ENCODE results near the gene URB1. TPM values are rescaled to one million over a fixed set of nuclear protein-coding genes. Genes with fewer than 3 reads are reported as not detected.

The URB1 gene
- polyA plus RNA-seq, 2 of the 4 experiments (the other 2 are of a cell fraction) = 8.7 to 10.1 TPM

DNA sequence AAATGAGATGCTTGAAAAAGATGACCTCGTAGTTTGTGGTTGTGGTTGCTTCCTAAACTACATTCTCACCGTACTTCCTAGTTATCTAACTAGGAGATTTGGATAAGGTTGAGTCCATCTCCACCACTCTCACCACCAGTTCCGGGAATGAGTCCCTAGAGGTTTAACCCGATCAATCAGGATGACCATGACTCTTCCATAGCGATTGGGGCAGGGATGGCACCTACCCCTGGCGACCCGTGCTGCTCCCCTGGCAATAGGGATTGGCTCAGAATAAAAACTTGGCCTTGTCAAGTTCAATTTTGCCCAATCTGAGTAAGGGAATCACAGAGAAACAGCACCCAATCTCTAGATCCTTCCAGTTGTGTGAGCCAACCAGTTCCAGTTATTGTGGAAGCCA lies 111.3 kb downstream of the URB1 start:
- Histone ChIP-seq H3K9me3 (no peaks in the 10 kb centered on the region), H3K27ac (no peak overlapping the region), H3K4me2 (no peak overlapping the region), H3K4me1 (0 out of 3 replicates have a peak, but pooled peaks cover 14% of the 10 kb centered on the region), H3K4me3 (no peak overlapping the region)
- ChIA-PET POLR2A (no interaction called here), CTCF (no interaction called here)
- no peak for ATAC-seq
- WGBS (ENCODE audit: missing lambda C conversion rate) = 90% methylated on average over 7 of the region's 7 CpGs
- FAIRE-seq = no peak
- DNase-seq (ENCODE audit: low read depth in 1 of 2, low spot score in 1 of 2) = no peak
- no peak for TF ChIP-seq NR3C1 (IDR thresholded peaks at IDR 0.05)
- no peak for TF ChIP-seq RNF2 (IDR thresholded peaks at IDR 0.05; ENCODE audit: borderline replicate concordance, low read depth)
- no peak for TF ChIP-seq SMC3 (IDR thresholded peaks at IDR 0.05)
- TF ChIP-seq ZSCAN20 (CRISPR knock-in tag; IDR thresholded peaks at IDR 0.05) = no peak
- TF ChIP-seq POLR2A (IDR thresholded peaks at IDR 0.05; ENCODE audit: low read length) = no peak

DNA sequence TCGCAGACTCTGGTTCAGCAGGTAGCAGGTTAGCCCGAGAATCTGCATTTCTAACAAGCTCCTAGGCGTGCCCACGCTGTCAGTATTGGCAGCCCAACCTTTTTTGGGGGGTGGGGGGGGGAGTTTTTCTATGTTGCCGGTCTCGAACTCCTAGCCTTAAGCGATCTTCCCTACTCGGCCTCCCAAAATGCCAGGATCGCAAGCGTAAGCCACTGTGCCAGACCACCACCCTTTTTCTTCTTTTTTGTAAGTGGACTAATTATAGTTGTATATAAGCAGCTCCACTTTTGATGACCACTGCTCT lies 113.5 kb downstream of the URB1 start:
- ATAC-seq = no peak
- 47% methylated on average over 7 of the region's 10 CpGs for WGBS (ENCODE audit: missing lambda C conversion rate)

GRCh38 chr21:32278518-32279376 lies 114.1 kb downstream of the URB1 start, which contains the start of gene MIS18A:
Gene MIS18A, minus strand, starts transcription at chr21:32279049. Its CDS starts 35 bp downstream, at chr21:32279014.
- Histone ChIP-seq H3K9me3 (no peaks in the 10 kb centered on the region), H3K27ac (peak within 1 kb of the TSS; percentile 69 to 92), H3K4me2 (peak within 1 kb of the TSS; percentile 96), H3K4me3 (peak within 1 kb of the TSS; percentile 78), H3K4me1 (0 out of 3 replicates have a peak, but pooled peaks cover 14% of the 10 kb centered on the region)
- no peak for TF ChIP-seq ZC3H11A (IDR thresholded peaks at IDR 0.05)
- TF ChIP-seq, protein P1, sequence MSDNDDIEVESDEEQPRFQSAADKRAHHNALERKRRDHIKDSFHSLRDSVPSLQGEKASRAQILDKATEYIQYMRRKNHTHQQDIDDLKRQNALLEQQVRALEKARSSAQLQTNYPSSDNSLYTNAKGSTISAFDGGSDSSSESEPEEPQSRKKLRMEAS (IDR thresholded peaks at IDR 0.05) = peak; percentile 60
- TF ChIP-seq, protein P2, sequence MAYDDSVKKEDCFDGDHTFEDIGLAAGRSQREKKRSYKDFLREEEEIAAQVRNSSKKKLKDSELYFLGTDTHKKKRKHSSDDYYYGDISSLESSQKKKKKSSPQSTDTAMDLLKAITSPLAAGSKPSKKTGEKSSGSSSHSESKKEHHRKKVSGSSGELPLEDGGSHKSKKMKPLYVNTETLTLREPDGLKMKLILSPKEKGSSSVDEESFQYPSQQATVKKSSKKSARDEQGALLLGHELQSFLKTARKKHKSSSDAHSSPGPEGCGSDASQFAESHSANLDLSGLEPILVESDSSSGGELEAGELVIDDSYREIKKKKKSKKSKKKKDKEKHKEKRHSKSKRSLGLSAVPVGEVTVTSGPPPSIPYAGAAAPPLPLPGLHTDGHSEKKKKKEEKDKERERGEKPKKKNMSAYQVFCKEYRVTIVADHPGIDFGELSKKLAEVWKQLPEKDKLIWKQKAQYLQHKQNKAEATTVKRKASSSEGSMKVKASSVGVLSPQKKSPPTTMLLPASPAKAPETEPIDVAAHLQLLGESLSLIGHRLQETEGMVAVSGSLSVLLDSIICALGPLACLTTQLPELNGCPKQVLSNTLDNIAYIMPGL (CRISPR knock-in tag; IDR thresholded peaks at IDR 0.05; ENCODE audit: borderline replicate concordance) = no peak
- TF ChIP-seq GATA3 (IDR thresholded peaks at IDR 0.05; ENCODE audit: borderline replicate concordance) = no peak
- TF ChIP-seq E2F6 (IDR thresholded peaks at IDR 0.05; ENCODE audit: borderline replicate concordance, low read depth) = no peak
- TF ChIP-seq, protein P3, sequence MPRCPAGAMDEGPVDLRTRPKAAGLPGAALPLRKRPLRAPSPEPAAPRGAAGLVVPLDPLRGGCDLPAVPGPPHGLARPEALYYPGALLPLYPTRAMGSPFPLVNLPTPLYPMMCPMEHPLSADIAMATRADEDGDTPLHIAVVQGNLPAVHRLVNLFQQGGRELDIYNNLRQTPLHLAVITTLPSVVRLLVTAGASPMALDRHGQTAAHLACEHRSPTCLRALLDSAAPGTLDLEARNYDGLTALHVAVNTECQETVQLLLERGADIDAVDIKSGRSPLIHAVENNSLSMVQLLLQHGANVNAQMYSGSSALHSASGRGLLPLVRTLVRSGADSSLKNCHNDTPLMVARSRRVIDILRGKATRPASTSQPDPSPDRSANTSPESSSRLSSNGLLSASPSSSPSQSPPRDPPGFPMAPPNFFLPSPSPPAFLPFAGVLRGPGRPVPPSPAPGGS (IDR thresholded peaks at IDR 0.05) = 0 out of 3 replicates have a peak, but pooled peaks have one; percentile 41
- TF ChIP-seq CBX8 (IDR thresholded peaks at IDR 0.05) = no peak
- TF ChIP-seq, protein P4, sequence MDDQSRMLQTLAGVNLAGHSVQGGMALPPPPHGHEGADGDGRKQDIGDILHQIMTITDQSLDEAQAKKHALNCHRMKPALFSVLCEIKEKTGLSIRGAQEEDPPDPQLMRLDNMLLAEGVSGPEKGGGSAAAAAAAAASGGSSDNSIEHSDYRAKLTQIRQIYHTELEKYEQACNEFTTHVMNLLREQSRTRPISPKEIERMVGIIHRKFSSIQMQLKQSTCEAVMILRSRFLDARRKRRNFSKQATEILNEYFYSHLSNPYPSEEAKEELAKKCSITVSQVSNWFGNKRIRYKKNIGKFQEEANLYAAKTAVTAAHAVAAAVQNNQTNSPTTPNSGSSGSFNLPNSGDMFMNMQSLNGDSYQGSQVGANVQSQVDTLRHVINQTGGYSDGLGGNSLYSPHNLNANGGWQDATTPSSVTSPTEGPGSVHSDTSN (IDR thresholded peaks at IDR 0.05) = peak; percentile 44; the same call in 1 of the 2 replicates
- TF ChIP-seq KDM5A (IDR thresholded peaks at IDR 0.05) = peak; percentile 88
- no peak for TF ChIP-seq ZFP36 (IDR thresholded peaks at IDR 0.05; ENCODE audit: borderline replicate concordance, partially characterized antibody)
- no peak for TF ChIP-seq EHMT2 (IDR thresholded peaks at IDR 0.05; ENCODE audit: low read depth)
- no peak for TF ChIP-seq SMC3 (IDR thresholded peaks at IDR 0.05)
- TF ChIP-seq POLR2A (IDR thresholded peaks at IDR 0.05; ENCODE audit: low read length) = peak; percentile 53
- TF ChIP-seq JUN (IDR thresholded peaks at IDR 0.05) = peak; percentile 40 to 80; a peak in 3 of 5 replicates
- TF ChIP-seq MAFK (IDR thresholded peaks at IDR 0.05; ENCODE audit: partially characterized antibody) = peak; percentile 71
- peak; percentile 73; the same call in 1 of the 2 replicates for TF ChIP-seq HDAC2 (IDR thresholded peaks at IDR 0.05)
- 0 out of 2 replicates have a peak, but pooled peaks have one; percentile 61 for TF ChIP-seq POLR2AphosphoS2 (conservative IDR thresholded peaks at IDR 0.05; ENCODE audit: low read length)
- no peak for TF ChIP-seq EHF (CRISPR knock-in tag; IDR thresholded peaks at IDR 0.05)
- 3% methylated on average over 12 of the region's 69 CpGs for WGBS (ENCODE audit: missing lambda C conversion rate)
- FAIRE-seq (no peak), ATAC-seq (peak; percentile 97 to 98), DNase-seq (ENCODE audit: low read depth in 1 of 2, low spot score in 1 of 2) (peak; percentile 62 to 90)
- ChIA-PET CTCF (interaction anchor here (1.6 kb wide), 1 partner anchor 13 kb away, joined by 3 read pairs; no protein-coding TSS in a partner anchor), POLR2A (no interaction called here)

More for the DNA sequence above, 113.5 kb downstream of the URB1 start:
- CTCF ChIA-PET = interaction anchor here (1.6 kb wide), 1 partner anchor 12 kb away, joined by 3 read pairs; no protein-coding TSS in a partner anchor
- Histone ChIP-seq H3K4me2 (peak overlapping the region; percentile 92), H3K4me3 (peak overlapping the region; percentile 78), H3K4me1 (0 out of 3 replicates have a peak, but pooled peaks cover 14% of the 10 kb centered on the region), H3K9me3 (no peaks in the 10 kb centered on the region), H3K27ac (peak overlapping the region; percentile 62 to 92)
- TF ChIP-seq KDM1A (IDR thresholded peaks at IDR 0.05; ENCODE audit: low read depth) (no peak), ZSCAN20 (CRISPR knock-in tag; IDR thresholded peaks at IDR 0.05) (no peak), BHLHE40 (IDR thresholded peaks at IDR 0.05; ENCODE audit: low read depth, low read length) (no peak), MAFK (IDR thresholded peaks at IDR 0.05; ENCODE audit: partially characterized antibody) (no peak), ZFP36 (IDR thresholded peaks at IDR 0.05; ENCODE audit: borderline replicate concordance, partially characterized antibody) (no peak), PHF8 (IDR thresholded peaks at IDR 0.05; ENCODE audit: borderline replicate concordance, low read depth) (peak; percentile 17; the same call in 1 of the 2 replicates), ZNF302 (CRISPR knock-in tag; IDR thresholded peaks at IDR 0.05) (no peak)
- DNase-seq (ENCODE audit: low read depth in 1 of 2, low spot score in 1 of 2) = no peak
- no peak for FAIRE-seq
- POLR2A ChIA-PET = no interaction called here

Measured in A549 (cell line).